GM06990 (cell line): ENCODE data around the gene TCOF1.
"Not testable (repeated sequence)": the region's sequence is repeated elsewhere in the genome, so short reads cannot be mapped to it uniquely, and the experiment has no call there.

ENCODE experiments used
- DNase-seq: peaks from one replicate; pipeline ENCODE4 v3.0.0-alpha.2; 2011; ENCODE audit not compliant: insufficient read length; ENCODE audit errors: extremely low read depth
- H3K27me3 ChIP-seq: replicated peaks from 2 replicates; pipeline ENCODE4 v1.6.0; 2011; ENCODE audit warnings: low read length; ENCODE audit not compliant: control insufficient read depth, insufficient read depth
- H3K36me3 ChIP-seq: 2 replicates; pipeline ENCODE4 v1.5.1; 2011; ENCODE audit warnings: low read length; ENCODE audit not compliant: control insufficient read depth, insufficient read depth
- H3K4me3 ChIP-seq: replicated peaks from 2 replicates; pipeline ENCODE4 v1.5.1; 2011; ENCODE audit warnings: low read depth, mild to moderate bottlenecking, control low read depth, low read length
- CTCF ChIP-seq: IDR thresholded peaks from 2 replicates; pipeline ENCODE4 v1.5.1; 2011; ENCODE audit warnings: low read length, control low read depth, mild to moderate bottlenecking, inconsistent platforms; ENCODE audit not compliant: insufficient read depth, poor library complexity, severe bottlenecking

Gene TCOF1

DNA sequence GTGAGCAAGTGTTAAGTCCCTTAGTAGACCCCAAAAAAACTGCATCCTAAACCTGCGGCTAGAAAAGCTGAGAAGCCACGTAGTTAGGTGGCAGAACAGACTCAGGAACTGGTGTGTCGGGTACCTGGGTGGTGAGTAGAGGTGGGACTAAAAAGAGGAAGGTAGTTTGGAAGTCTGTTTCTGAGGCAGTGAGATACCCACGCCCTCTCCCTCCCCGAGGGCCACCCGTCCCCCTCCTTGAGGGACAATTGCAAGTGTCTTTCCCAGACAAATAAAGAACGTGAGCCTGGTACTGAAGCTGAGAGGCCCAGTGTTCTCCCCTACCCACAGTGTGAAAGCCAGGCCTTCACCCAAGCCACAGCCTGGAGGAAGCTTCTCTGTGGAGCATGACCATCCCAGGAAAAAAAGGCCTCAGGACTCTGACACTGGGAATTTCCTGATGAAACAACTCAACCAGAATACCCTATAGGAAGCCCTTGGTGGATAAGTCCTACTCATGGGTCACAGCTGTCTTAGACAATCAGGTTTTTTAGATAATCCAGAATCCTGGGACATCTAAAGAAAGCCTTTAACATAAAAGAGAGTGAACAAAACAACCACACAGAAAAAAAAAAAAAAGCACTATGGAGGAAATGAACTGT lies 62.3 kb downstream of the TCOF1 start:
- DNase-seq: no peak
- TF ChIP-seq CTCF: no peak
- H3K36me3 ChIP-seq: no peaks in the 10 kb centered on the region
- no peak overlapping the region for H3K4me3 ChIP-seq
- no peaks in the 10 kb centered on the region for H3K27me3 ChIP-seq

DNA sequence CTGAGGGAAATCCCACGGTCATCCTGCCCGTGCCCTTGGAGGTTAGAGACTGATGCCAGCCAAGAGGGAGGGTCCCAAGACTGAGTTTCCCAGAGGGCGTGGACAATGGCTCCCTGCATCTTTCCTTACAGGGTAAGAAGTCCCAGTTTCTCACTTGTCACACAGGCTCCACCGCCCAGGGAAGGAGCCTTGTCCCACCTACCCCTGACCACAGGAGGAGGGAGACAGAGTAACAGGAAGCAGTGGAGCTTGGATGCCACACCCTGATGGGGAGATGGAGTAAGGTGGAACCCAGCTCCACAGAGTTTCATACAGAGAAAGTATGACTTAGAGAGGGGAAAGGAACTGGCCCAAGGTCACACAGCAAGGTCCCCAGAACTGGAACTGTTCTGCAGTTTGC lies 64.6 kb downstream of the TCOF1 start:
- Histone ChIP-seq H3K4me3 (no peak overlapping the region), H3K27me3 (no peaks in the 10 kb centered on the region), H3K36me3 (no peaks in the 10 kb centered on the region)
- no peak for DNase-seq
- TF ChIP-seq CTCF: no peak

- TF ChIP-seq CTCF: no peak
These were observed 65.3 kb downstream of the TCOF1 start for GRCh38 chr5:150422758-150423157.

GRCh38 chr5:150426165-150426564 lies 68.7 kb downstream of the TCOF1 start:
- DNase-seq, H3K4me3 ChIP-seq, H3K27me3 ChIP-seq, H3K36me3 ChIP-seq: not testable (repeated sequence)

More at GRCh38 chr5:150422758-150423157, 65.3 kb downstream of the TCOF1 start:
- no peak for DNase-seq
- no peak overlapping the region for H3K4me3 ChIP-seq
- no peaks in the 10 kb centered on the region for H3K36me3 ChIP-seq
- H3K27me3 ChIP-seq: no peaks in the 10 kb centered on the region

- TF ChIP-seq CTCF: no peak
- Histone ChIP-seq H3K27me3 (no peaks in the 10 kb centered on the region), H3K36me3 (no peaks in the 10 kb centered on the region), H3K4me3 (no peak overlapping the region)
- DNase-seq: no peak
These were observed 70.8 kb downstream of the TCOF1 start for GRCh38 chr5:150428106-150428876.

GRCh38 chr5:150428978-150429377 lies 71.5 kb downstream of the TCOF1 start:
- H3K4me3 ChIP-seq: no peak overlapping the region
- H3K27me3 ChIP-seq: no peaks in the 10 kb centered on the region
- DNase-seq: no peak
- no peak for TF ChIP-seq CTCF
- H3K36me3 ChIP-seq: no peaks in the 10 kb centered on the region
